ENCODE results near the gene ACADVL. TPM values are rescaled to one million over a fixed set of nuclear protein-coding genes. Genes with fewer than 3 reads are reported as not detected.

Gene ACADVL
- total and polyA plus RNA-seq, 12 donors: 961 to 6,098 (median 1,772) TPM

DNA sequence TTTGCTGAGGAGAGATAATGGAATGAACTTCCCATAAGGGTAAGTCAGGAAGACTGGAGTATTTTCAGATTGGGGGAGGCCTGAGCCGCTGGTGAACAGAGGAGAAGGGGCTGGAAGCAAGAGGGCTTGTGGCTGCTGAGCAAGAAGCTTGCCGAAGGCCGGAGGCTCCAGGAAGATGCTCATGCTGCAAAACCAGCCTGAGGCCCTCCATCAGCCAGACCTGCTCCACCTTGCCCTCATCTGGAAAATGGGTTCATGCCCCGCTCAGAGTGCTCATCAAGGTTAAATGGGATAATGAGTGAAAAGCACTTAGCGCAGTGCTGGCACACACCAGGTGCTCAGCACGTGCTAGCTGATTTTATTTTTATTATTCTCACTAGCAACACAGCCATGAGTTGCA, 35.1 kb upstream of the ACADVL start:
- Histone ChIP-seq H3K36me3 (replicated peaks in 1 of 2) (no peaks in the 10 kb centered on the region), H3K4me1 (replicated peaks in 1 of 2) (peaks cover 0 to 8% of the 10 kb centered on the region in 2 donors), H3K27ac (no peak overlapping the region), H3K27me3 (no peaks in the 10 kb centered on the region), H3K9me3 (replicated peaks in 1 of 3) (no peaks in the 10 kb centered on the region), H3K4me3 (no peak overlapping the region)
- intact Hi-C loops (cut with DNase I): no loop called here
- WGBS, 4 donors: 89 to 96% (median 92%) methylated on average over 6 of the region's 6 CpGs
- no peak for TF ChIP-seq POLR2A (IDR thresholded peaks at IDR 0.05)
- TF ChIP-seq, protein P1, sequence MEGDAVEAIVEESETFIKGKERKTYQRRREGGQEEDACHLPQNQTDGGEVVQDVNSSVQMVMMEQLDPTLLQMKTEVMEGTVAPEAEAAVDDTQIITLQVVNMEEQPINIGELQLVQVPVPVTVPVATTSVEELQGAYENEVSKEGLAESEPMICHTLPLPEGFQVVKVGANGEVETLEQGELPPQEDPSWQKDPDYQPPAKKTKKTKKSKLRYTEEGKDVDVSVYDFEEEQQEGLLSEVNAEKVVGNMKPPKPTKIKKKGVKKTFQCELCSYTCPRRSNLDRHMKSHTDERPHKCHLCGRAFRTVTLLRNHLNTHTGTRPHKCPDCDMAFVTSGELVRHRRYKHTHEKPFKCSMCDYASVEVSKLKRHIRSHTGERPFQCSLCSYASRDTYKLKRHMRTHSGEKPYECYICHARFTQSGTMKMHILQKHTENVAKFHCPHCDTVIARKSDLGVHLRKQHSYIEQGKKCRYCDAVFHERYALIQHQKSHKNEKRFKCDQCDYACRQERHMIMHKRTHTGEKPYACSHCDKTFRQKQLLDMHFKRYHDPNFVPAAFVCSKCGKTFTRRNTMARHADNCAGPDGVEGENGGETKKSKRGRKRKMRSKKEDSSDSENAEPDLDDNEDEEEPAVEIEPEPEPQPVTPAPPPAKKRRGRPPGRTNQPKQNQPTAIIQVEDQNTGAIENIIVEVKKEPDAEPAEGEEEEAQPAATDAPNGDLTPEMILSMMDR (IDR thresholded peaks at IDR 0.05): no peak
- no peak for DNase-seq

DNA sequence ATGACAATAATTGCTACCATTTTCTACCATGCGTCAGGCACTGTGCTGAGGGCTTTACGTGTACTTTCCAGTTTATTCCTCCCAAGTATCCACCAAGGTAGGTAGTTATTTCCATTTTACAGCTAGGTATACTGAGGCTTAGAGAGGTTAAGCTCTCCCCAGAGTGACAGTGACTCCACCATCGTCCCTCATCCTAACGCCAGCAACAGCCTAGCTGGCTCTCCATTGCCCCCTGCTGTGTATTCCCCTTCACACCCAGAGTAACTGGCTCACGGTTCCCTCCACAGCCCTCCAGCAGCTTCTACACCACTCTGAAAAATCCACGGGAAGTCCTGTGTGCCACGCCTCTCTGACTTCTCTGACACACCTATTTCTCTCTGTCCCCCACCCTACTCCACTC, 33.5 kb upstream of the ACADVL start:
- no peak for DNase-seq
- Histone ChIP-seq H3K4me1 (replicated peaks in 1 of 2) (peaks cover 0 to 8% of the 10 kb centered on the region in 2 donors), H3K27ac (no peak overlapping the region), H3K4me3 (no peak overlapping the region), H3K9me3 (replicated peaks in 1 of 3) (no peaks in the 10 kb centered on the region), H3K27me3 (no peaks in the 10 kb centered on the region), H3K36me3 (replicated peaks in 1 of 2) (peaks cover 0 to 11% of the 10 kb centered on the region in 2 donors)
- 66 to 74% (median 68%) methylated on average over 7 of the region's 7 CpGs for WGBS, 4 donors
- intact Hi-C loops (cut with DNase I): no loop called here
- TF ChIP-seq POLR2A (IDR thresholded peaks at IDR 0.05): no peak
- TF ChIP-seq, protein P1 (IDR thresholded peaks at IDR 0.05): peak in 1 of 6 experiments; percentile 15

DNA sequence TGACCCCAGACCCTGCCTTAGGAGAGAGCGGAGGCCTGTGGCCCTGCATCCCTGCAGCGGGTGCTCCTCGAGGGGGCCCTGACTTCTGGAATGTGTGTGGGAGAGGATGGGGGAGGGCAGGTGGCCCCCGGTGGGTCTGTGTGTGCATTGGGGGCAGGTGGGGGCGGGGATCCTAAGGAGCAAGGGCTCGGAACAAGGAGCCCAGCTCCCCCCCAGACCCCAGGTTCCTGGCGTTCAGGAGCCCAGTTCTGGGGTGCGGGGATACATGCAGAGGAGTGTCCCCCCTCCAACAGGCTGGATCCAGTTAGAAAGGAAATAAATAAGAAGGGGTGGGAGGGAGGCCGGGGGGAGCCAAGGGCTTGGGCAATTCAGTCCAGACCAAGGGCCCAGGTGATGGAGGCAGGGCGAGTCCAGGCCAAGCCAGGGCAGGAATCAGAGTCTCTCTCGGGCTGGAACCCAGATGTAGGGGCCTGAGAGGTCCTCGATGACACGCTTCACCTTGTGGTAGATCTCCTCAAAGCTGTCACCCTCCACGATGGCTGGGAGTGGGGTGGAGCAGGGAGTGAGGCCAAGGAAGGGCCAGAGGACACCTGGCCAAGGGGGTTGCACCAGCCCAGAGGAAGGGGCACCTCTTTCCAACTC, 29.3 kb upstream of the ACADVL start:
- H3K4me3 ChIP-seq: no peak overlapping the region
- TF ChIP-seq, protein P1 (IDR thresholded peaks at IDR 0.05): no peak
- TF ChIP-seq POLR2A (IDR thresholded peaks at IDR 0.05): no peak
- H3K9me3 ChIP-seq (replicated peaks in 1 of 3): no peaks in the 10 kb centered on the region
- H3K4me1 ChIP-seq (replicated peaks in 1 of 2): no peaks in the 10 kb centered on the region
- H3K27ac ChIP-seq: no peak overlapping the region
- intact Hi-C loops (cut with DNase I): no loop called here
- H3K36me3 ChIP-seq (replicated peaks in 1 of 2): peaks cover 0 to 38% of the 10 kb centered on the region in 2 donors
- no peaks in the 10 kb centered on the region for H3K27me3 ChIP-seq
- 87 to 90% (median 89%) methylated on average over 14 of the region's 14 CpGs for WGBS, 4 donors
- no peak for DNase-seq

DNA sequence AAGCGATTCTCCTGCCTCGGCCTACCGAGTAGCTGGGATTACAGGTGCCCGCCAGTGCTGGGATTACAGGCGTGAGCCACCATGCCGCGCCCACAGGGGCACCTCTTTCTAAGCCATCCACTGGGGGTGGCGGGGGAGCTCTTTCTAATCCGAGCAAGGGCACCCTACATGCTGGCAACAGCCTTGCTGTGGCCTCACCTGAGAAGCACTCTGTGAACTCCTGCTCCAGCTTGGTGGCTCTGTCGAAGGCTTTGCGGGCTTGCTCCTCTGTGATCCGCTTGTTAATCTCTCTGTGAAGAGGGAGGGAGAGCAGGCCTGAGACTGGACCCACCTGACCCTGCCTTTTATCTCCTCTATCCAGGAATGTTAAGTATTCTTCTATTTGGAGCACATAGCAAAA, 28.7 kb upstream of the ACADVL start:
- TF ChIP-seq POLR2A (IDR thresholded peaks at IDR 0.05): no peak
- TF ChIP-seq, protein P1 (IDR thresholded peaks at IDR 0.05): no peak
- Histone ChIP-seq H3K36me3 (replicated peaks in 1 of 2) (peaks cover 0 to 44% of the 10 kb centered on the region in 2 donors), H3K27ac (no peak overlapping the region), H3K27me3 (no peaks in the 10 kb centered on the region), H3K4me1 (replicated peaks in 1 of 2) (no peaks in the 10 kb centered on the region), H3K4me3 (no peak overlapping the region), H3K9me3 (replicated peaks in 1 of 3) (no peaks in the 10 kb centered on the region)
- intact Hi-C loops (cut with DNase I): no loop called here
- peak in 1 of 7 donors; percentile 13 for DNase-seq
- 93 to 97% (median 95%) methylated on average over 11 to 12 of the region's 12 CpGs for WGBS, 4 donors
